Activated CD8-positive, alpha-beta memory T cell treated with anti-CD3 and anti-CD28 coated beads, Interleukin-2, amount 50 U/mL, for 48 hours (primary cell): ENCODE data around the gene LRRC14B.
"Not testable (repeated sequence)": the region's sequence is repeated elsewhere in the genome, so short reads cannot be mapped to it uniquely, and the experiment has no call there.

Source experiments
- DNase-seq: peaks from one replicate; pipeline ENCODE4 v3.0.0-alpha.2; 2020

The LRRC14B gene

GRCh38 chr5:160921-161802 lies 30.1 kb upstream of the LRRC14B start:
- DNase-seq = peak; percentile 22

DNA sequence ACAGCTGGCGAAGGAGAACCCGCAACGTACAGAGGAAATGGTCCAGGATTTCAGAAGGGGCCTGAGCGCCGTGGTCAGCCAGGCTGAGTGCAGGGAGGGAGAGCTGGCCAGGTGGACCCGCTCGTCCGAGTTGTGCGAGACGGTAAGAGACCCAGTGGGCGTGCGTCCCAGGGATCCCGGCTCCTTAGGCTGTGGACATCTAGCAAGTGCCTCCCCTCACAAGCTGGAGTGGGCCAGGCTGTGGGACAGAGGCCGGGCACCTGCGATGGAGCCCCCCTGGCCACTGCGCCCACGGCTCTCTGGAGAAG lies 29.5 kb upstream of the LRRC14B start:
- DNase-seq = no peak

GRCh38 chr5:162190-162564 lies 29.1 kb upstream of the LRRC14B start:
- DNase-seq = no peak

GRCh38 chr5:162565-163337 lies 28.5 kb upstream of the LRRC14B start:
- DNase-seq = no peak

DNA sequence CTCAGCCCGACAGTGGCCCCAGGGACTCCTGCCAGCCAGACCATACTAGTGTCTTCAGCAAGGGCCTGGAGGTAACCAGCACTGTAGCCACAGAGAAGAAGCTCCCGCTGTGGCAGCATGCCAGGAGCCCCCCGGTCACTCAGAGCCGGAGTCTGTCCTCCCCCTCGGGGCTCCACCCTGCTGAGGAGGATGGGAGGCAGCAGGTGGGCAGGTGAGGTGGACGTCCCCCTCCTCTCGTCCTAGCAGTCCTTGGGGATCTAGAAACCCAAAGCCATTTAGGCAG lies 28.0 kb upstream of the LRRC14B start:
- DNase-seq = no peak

DNA sequence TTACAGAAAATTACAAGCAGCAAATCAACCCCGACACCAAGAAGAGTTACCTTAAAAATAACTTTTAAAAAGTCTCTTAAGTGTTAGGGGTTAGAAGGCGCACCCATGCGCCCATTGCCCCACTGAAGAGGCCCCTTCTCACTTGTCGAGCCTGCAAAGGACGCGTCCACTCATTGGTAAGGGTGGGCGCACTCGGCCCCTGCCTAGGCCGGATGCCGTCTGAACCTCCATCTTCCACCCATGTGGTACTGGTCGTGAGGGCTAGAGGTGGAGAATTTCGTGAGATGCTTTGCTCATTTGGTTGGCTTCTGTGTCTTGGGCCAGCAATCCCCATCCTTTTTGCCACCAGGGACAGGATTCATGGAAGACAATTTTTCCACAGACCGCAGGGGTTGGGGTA lies 27.5 kb upstream of the LRRC14B start:
- DNase-seq = no peak

- no peak for DNase-seq
Observed at GRCh38 chr5:164244-164643, 27.1 kb upstream of the LRRC14B start.

DNA sequence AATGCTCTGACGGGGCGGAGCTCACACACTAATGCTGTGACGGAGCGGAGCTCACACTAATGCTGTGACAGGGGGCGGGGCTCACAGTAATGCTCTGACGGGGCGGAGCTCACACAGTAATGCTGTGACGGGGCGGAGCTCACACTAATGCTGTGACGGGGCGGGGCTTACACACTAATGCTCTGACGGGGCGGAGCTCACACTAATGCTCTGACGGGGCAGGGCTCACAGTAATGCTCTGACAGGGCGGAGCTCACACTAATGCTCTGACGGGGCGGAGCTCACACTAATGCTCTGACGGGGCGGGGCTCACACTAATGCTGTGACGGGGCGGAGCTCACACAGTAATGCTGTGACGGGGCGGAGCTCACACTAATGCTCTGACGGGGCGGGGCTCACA lies 26.5 kb upstream of the LRRC14B start:
- DNase-seq = not testable (repeated sequence)

- no peak for DNase-seq
Observed at GRCh38 chr5:166441-167372, 24.6 kb upstream of the LRRC14B start.

- DNase-seq = no peak
Observed at GRCh38 chr5:167511-167910, 23.8 kb upstream of the LRRC14B start.

GRCh38 chr5:167982-168660 lies 23.2 kb upstream of the LRRC14B start:
- no peak for DNase-seq

DNA sequence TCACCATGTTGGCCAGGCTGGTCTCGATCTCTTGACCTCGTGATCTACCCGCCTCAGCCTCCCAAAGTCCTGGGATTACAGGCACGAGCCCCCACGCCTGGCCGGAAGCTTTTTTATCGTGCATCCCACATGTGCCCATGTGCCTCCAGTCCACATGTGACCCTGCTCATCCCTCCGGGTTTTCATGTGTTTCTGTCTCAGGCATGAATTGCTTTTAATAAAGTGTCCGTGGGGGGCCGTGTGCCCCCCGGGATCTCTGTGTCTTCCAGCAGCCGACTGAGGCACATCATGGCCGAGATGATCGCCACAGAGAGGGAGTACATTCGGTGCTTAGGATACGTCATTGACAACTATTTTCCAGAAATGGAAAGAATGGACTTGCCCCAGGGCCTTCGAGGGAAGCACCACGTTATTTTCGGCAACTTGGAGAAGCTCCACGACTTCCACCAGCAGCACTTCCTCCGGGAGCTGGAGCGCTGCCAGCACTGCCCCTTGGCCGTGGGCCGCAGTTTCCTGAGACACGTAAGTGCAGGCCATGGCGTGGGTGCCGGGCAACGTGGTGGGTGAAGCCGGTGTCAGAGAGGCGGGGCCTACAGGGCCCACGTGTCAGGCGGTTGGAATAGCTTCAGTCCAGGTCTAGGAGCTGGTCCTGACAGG lies 22.1 kb upstream of the LRRC14B start:
- no peak for DNase-seq

DNA sequence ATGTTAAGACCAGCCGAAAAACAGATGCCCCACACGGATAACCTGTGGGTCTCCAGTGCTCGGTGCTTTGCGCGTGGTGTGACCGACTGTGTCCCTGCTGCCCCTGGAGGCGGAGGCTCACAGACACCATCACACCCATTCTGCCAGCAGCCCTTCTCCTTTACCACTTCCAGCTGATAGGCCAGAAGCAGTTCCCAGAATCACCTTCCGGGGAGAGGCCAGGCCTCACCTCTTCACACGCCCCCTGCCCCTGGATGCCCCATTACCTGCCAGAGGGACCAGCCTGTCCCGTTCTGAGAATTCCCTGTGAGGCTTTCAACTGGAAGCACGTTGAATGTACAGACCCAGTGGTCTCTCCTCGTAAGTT lies 21.6 kb upstream of the LRRC14B start:
- no peak for DNase-seq

DNA sequence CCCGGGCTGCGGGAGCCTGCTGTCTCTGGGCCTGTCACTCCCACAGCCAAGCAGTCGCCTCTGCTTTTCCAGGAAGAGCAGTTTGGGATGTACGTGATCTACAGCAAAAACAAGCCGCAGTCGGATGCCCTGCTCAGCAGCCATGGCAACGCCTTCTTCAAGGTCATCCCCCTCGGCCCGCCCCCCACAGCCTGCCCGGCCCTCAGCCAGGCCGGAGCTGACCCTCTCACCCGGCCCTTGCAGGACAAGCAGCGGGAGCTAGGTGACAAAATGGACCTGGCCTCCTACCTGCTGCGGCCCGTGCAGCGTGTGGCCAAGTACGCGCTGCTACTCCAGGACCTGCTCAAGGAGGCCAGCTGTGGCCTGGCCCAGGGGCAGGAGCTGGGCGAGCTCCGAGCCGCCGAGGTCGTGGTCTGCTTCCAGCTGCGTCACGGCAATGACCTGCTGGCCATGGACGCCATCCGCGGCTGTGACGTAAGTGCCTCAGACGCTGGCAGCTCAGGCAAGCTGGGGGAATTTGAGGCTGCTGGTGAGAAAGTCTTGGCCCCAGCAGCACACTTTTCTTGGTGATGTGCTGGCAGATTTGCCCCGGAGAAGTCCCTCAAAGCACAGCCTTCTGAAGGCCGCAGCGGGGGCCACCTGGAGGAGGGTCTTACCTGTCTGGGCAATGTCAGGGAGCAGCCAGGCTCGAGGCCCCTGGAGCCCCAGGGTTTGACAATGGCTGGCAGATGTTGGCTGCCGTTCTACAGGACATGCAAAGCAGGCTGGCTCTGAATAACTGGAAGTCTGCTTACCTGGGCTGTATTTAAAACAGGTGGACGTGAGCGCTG lies 20.1 kb upstream of the LRRC14B start:
- DNase-seq = peak; percentile 32

DNA sequence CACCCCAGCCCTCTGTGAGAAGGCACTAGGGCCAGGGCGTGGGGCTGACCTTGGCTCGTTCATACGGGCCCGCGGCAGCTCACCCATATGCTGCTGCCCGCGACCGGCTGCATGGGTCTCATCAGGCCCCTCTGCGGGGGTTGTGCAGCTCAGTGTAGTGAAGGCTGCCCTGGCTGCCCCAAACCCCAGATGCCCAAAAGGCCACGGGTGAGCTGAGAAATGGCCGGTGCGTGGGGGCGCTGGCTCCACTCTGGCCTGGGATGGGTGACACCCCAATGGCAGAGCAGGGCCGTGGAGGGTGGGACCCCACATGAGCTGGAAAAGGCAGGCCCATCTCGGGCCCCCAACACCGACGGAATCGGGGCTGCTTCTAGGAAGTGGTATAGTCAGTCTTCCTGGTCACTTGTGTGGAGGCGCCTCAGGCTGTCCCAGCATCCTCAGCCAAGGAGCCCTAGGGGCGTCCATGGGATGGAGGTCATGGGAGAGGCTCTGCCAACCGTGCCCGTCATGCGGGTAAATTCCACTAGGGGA lies 19.4 kb upstream of the LRRC14B start:
- DNase-seq = peak; percentile 32

GRCh38 chr5:172421-172820 lies 18.9 kb upstream of the LRRC14B start:
- peak; percentile 10 for DNase-seq

DNA sequence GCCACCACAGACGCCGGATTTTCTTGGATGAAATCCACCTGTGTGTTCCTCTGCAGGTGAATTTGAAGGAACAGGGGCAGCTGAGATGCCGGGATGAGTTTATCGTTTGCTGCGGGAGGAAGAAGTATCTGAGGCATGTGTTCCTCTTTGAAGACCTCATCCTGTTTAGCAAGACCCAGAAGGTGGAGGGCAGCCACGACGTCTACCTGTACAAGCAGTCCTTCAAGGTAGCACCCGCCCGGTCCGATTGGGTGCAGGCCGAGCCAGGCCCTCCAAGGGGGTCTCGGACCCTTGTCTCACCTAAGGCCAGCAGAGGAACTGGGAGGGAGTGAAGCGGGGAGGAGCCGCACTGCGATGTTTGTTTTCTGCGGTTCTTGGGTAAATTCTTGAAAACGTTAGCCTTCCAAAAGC lies 18.4 kb upstream of the LRRC14B start:
- no peak for DNase-seq

DNA sequence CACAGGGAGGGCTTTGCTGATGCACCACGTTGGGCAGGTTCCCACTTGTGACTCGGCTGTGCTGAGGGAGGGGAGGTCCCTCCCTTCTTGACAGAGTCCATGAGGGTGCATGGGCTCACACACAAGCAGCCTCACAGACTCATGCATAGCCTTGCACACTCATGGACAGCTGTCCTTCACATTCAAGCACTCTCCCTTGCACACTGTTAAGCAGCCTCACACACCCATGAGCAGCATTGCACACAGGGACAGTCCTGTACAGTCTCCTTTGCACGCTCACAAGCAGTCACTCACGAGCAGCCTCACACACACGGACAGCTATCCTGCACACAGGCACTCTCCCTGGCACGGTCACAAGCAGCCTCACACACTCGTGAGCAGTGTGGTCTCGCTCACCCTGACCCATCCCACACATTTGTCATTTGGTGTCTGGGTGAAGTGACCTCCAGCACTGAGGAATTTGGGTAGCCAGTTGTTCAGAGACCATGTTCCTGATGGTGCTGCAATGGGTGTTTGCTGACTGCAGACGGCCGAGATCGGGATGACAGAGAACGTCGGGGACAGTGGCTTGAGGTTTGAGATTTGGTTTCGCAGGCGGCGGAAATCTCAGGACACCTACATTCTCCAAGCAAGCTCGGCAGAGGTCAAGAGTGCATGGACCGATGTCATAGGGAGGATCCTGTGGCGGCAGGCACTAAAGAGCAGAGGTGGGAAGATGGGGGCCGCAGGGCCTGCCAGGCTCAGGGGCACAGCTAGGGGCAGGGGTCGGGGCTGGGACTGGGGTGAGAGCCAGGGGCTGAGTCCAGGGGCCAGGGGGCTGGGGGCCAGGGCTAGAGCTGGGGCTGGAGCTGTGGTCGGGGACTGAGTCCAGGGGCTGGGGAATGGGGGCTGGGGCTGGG lies 17.7 kb upstream of the LRRC14B start:
- no peak for DNase-seq

- DNase-seq = no peak
Observed at GRCh38 chr5:174291-174600, 17.0 kb upstream of the LRRC14B start.

- no peak for DNase-seq
Observed at GRCh38 chr5:174876-175465, 16.3 kb upstream of the LRRC14B start.
